B cell (primary cell): ENCODE results near the gene CTSD. TPM values are rescaled to one million over a fixed set of nuclear protein-coding genes. Genes with fewer than 3 reads are reported as not detected.
A peak's percentile ranks its signal among the peaks of the same experiment; 100 is the strongest.

ENCODE experiments used
- ATAC-seq: fragments of 200-7000 bp; cut with Tn5 transposase; one replicate; pipeline ENCODE4 v1.10.0; 2021; ENCODE audit warnings: low read depth, mild to moderate bottlenecking, moderate number of reproducible peaks, moderate library complexity
- CTCF ChIA-PET: fragments of 350-600 bp; sonication (Branson Sonifier 250); formaldehyde crosslinking; loops from one replicate; lab custom pipeline; 2021; ENCODE audit warnings: antibody characterized with exemption, inconsistent platforms; lab: Charles Lee
- POLR2A ChIA-PET: fragments of 350-600 bp; sonication (Branson Sonifier 250); formaldehyde crosslinking; loops from one replicate; lab custom pipeline; 2021; ENCODE audit warnings: antibody characterized with exemption; lab: Charles Lee
- DNase-seq: peaks from one replicate; pipeline ENCODE4 v3.0.0; 2013
- H2AFZ ChIP-seq: 2 replicates; pipeline ENCODE4 v1.6.1; 2012; ENCODE audit warnings: mild to moderate bottlenecking, low read depth, low read length; ENCODE audit not compliant: insufficient read depth, poor library complexity, severe bottlenecking
- H3K27ac ChIP-seq, 2 donors: 1 replicate in 1 of 2; 2 replicates in 1 of 2; pipeline ENCODE4 v1.5.1; 2012 to 2013; ENCODE audit warnings: low read length in 2 of 2, mild to moderate bottlenecking in 2 of 2, moderate library complexity in 1 of 2
- H3K27me3 ChIP-seq, 4 experiments: fragments of 200-600 bp in 1 of 4; sonication (generic) in 1 of 4; replicated peaks in 1 of 4; 1 replicate in 2 of 4; 2 replicates in 2 of 4; pipeline versions ENCODE4 v1.6.1 to v1.7.0; 2013 to 2016; ENCODE audit warnings: low read length in 3 of 4, mild to moderate bottlenecking in 2 of 4, mixed read lengths in 1 of 4, moderate library complexity in 1 of 4; ENCODE audit not compliant: insufficient read depth in 4 of 4, control insufficient read depth in 3 of 4; ENCODE audit errors: control extremely low read depth in 1 of 4
- H3K36me3 ChIP-seq, 2 experiments: replicated peaks in 1 of 2; 1 replicate in 1 of 2; 2 replicates in 1 of 2; pipeline versions ENCODE4 v1.6.1 to v1.7.1; 2013; ENCODE audit warnings: low read length in 1 of 2; ENCODE audit not compliant: insufficient read depth in 2 of 2, control insufficient read depth in 1 of 2; ENCODE audit errors: control extremely low read depth in 1 of 2, extremely low read depth in 1 of 2
- H3K4me1 ChIP-seq, 2 donors: fragments of 200-600 bp in 1 of 2; sonication (generic) in 1 of 2; 1 replicate in 1 of 2; 2 replicates in 1 of 2; pipeline versions ENCODE4 v1.5.1 to v1.6.1; 2013 to 2017; ENCODE audit warnings: low read length in 2 of 2; ENCODE audit not compliant: control insufficient read depth in 2 of 2, insufficient read depth in 2 of 2
- H3K4me2 ChIP-seq: replicated peaks from 2 replicates; pipeline ENCODE3; 2012; ENCODE audit warnings: mild to moderate bottlenecking, low read depth, low read length; ENCODE audit not compliant: poor library complexity, severe bottlenecking
- H3K4me3 ChIP-seq, 5 experiments: fragments of 200-600 bp in 1 of 5; sonication (generic) in 1 of 5; 1 replicate in 3 of 5; 2 replicates in 2 of 5; pipeline versions ENCODE4 v1.5.1 to v1.7.0; 2011 to 2016; ENCODE audit warnings: low read length in 4 of 5, mild to moderate bottlenecking in 4 of 5, low read depth in 2 of 5, control low read depth in 1 of 5, moderate library complexity in 1 of 5; ENCODE audit not compliant: insufficient read depth in 1 of 5; ENCODE audit errors: control extremely low read depth in 1 of 5, extremely low read depth in 1 of 5
- H3K79me2 ChIP-seq: fragments of 200-600 bp; sonication (generic); one replicate; pipeline ENCODE4 v1.6.0; 2016; ENCODE audit warnings: low read length; ENCODE audit not compliant: control insufficient read depth, insufficient read depth
- H3K9ac ChIP-seq: fragments of 200-600 bp; sonication (generic); 2 replicates; pipeline ENCODE4 v1.6.1; 2017; ENCODE audit warnings: mild to moderate bottlenecking, low read length, moderate library complexity
- H3K9me3 ChIP-seq, 3 donors: one replicate each; pipeline versions ENCODE4 v1.6.1 to v1.7.1; 2013; ENCODE audit warnings: low read length in 2 of 3; ENCODE audit not compliant: control insufficient read depth in 2 of 3, insufficient read depth in 1 of 3; ENCODE audit errors: control extremely low read depth in 1 of 3
- H4K20me1 ChIP-seq: 2 replicates; pipeline ENCODE4 v1.6.0; 2012; ENCODE audit warnings: mild to moderate bottlenecking, low read length; ENCODE audit not compliant: insufficient read depth, control insufficient read depth, poor library complexity, severe bottlenecking
- H3K27ac Mint-ChIP-seq: one replicate; pipeline ENCODE4 v1.8.0; 2021; ENCODE audit warnings: mixed read lengths
- H3K27me3 Mint-ChIP-seq: one replicate; pipeline ENCODE4 v1.8.0; 2021; ENCODE audit warnings: mixed read lengths
- H3K4me1 Mint-ChIP-seq: one replicate; pipeline ENCODE4 v1.8.0; 2021; ENCODE audit warnings: mixed read lengths
- H3K4me3 Mint-ChIP-seq: one replicate; pipeline ENCODE4 v1.8.0; 2021; ENCODE audit warnings: mixed read lengths
- H3K9me3 Mint-ChIP-seq: one replicate; pipeline ENCODE4 v1.8.0; 2022; ENCODE audit warnings: mixed read lengths; ENCODE audit not compliant: insufficient read depth
- CTCF ChIP-seq: fragments of 200-600 bp; IDR thresholded peaks from one replicate; pipeline ENCODE4 v1.8.0; 2022; ENCODE audit warnings: antibody characterized with exemption, mild to moderate bottlenecking
- EZH2 ChIP-seq: IDR thresholded peaks from 2 replicates; pipeline ENCODE4 v1.6.1; 2012; ENCODE audit warnings: borderline replicate concordance, low read depth, mild to moderate bottlenecking, moderate library complexity, low read length; ENCODE audit not compliant: insufficient read depth, poor library complexity, severe bottlenecking
- WGBS: methylation state at CpG from one replicate; pipeline ENCODE4 v1.1.5; 2013; ENCODE audit warnings: missing lambda C conversion rate; ENCODE audit not compliant: insufficient coverage; 5-methylcytosine and 5-hydroxymethylcytosine counted together
- intact Hi-C: fragments of 100-400 bp; cut with micrococcal nuclease; formaldehyde crosslinking; loops from one replicate; pipeline ENCODE4 v1.10.0; 2022
- polyA plus RNA-seq: library from polyadenylated mRNA; depleted of rRNA; stranded (reverse); fragments of >200 nt; gene quantifications from 2 replicates; pipeline ENCODE4 v1.2.3, GENCODE V29; 2012
- total RNA-seq, 2 donors: library from RNA; stranded (reverse); fragments of 120-200 nt in 1 of 2; gene quantifications; 1 replicate in 1 of 2; 2 replicates in 1 of 2; pipeline versions ENCODE4 v1.2.3 to v1.2.4, GENCODE V29; 2013 to 2022

Gene CTSD
- total and polyA plus RNA-seq, 2 donors (not counting 1 experiment from before 2014, with no cell fraction given), result 42.2 to 83.5 TPM

DNA sequence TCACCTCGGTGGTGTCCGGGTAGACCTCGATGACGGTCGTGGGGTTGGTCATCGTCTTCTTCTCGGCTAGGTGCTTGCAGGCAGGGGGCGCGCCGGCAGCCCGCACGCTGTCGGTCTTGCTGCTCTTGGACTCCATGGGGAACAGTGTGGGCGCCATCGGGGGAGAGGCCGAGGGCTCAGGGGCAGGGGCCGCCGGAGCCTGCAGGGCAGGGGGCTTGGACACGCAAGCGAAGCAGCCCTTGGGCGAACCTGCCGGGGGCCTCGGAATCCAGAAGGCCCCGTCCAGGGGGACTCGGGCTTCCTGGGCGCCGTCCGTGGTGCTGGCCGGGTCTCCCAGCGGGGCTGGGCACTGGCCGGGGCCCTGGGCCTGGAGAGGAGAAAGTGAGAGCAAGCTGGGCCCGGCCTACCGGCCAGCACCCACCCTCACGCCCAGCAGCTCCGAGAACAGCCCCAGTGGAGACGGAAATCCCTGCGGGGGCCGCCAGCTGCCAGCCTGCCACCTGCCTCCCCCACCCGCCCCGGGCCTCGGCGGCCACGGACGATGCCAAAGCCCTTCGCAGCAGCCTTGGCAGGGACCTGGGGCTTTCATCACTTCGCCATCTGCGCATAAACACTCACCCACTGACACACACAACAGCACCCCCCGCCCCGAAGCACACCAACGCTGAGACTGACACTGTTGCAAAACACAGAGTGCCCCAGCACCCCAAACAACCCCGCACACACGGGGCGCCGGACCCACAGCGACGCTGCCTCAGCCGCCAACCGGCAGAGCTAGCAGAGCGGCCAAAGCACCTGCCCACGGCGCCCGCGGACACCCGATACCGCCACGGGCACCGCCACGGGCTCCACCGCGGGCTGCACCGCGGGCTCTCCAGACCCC is 15.7 kb downstream of the CTSD start:
- Histone ChIP-seq H3K9me3 (peaks cover 0 to 12% (median 0%) of the 10 kb centered on the region in 3 donors), H3K36me3 (peaks cover 0 to 2% of the 10 kb centered on the region in 2 experiments), H3K4me3 (no peak overlapping the region), H3K4me2 (peak overlapping the region; percentile 12), H3K27me3 (peaks cover 0 to 17% (median 2%) of the 10 kb centered on the region in 4 experiments), H3K4me1 (peaks cover 0 to 6% of the 10 kb centered on the region in 2 donors), H3K9ac (no peak overlapping the region), H2AFZ (no peak overlapping the region), H4K20me1 (no peaks in the 10 kb centered on the region), H3K27ac (no peak overlapping the region), H3K79me2 (no peaks in the 10 kb centered on the region)
- ATAC-seq, result no peak
- Mint-ChIP-seq H3K4me3 (no peak overlapping the region), H3K27ac (no peak overlapping the region), H3K9me3 (peaks cover 8% of the 10 kb centered on the region), H3K4me1 (peaks cover 9% of the 10 kb centered on the region), H3K27me3 (peaks cover 12% of the 10 kb centered on the region)
- CTCF ChIA-PET, result no interaction called here
- TF ChIP-seq CTCF, result no peak
- TF ChIP-seq EZH2, result no peak
- WGBS, result 55% methylated on average over 72 of the region's 72 CpGs
- no peak for DNase-seq
- intact Hi-C loops, result no loop called here
- POLR2A ChIA-PET, result no interaction called here
